Tibial nerve (tissue), 4 donors: ENCODE results near the gene WDR87.

Experiments used
- CTCF ChIP-seq, 5 experiments: fragments of 200-600 bp in 3 of 5; fragments of 450-650 bp in 2 of 5; sonication (generic) in 3 of 5; IDR thresholded peaks; one replicate each; pipeline ENCODE4 v1.5.1; 2016 to 2019; ENCODE audit warnings: antibody characterized with exemption in 5 of 5, mild to moderate bottlenecking in 3 of 5, moderate library complexity in 2 of 5
- EP300 ChIP-seq, 2 donors: sonication (generic); formaldehyde crosslinking; IDR thresholded peaks; one replicate each; pipeline ENCODE4 v1.6.1; 2017; ENCODE audit warnings: antibody characterized with exemption in 2 of 2, mild to moderate bottlenecking in 1 of 2
- POLR2A ChIP-seq, 2 donors: fragments of 450-650 bp; IDR thresholded peaks; one replicate each; pipeline ENCODE4 v1.6.1; 2017; ENCODE audit warnings: antibody characterized with exemption in 2 of 2, mild to moderate bottlenecking in 2 of 2, moderate library complexity in 2 of 2

GRCh38 chr19:37941782-37942515, 35.6 kb upstream of the WDR87 start:
- TF ChIP-seq CTCF (IDR thresholded peaks at IDR 0.05) (no peak), POLR2A (IDR thresholded peaks at IDR 0.05) (no peak), EP300 (IDR thresholded peaks at IDR 0.05) (no peak)
